ENCODE data around the gene DDX18.

Gene DDX18

DNA sequence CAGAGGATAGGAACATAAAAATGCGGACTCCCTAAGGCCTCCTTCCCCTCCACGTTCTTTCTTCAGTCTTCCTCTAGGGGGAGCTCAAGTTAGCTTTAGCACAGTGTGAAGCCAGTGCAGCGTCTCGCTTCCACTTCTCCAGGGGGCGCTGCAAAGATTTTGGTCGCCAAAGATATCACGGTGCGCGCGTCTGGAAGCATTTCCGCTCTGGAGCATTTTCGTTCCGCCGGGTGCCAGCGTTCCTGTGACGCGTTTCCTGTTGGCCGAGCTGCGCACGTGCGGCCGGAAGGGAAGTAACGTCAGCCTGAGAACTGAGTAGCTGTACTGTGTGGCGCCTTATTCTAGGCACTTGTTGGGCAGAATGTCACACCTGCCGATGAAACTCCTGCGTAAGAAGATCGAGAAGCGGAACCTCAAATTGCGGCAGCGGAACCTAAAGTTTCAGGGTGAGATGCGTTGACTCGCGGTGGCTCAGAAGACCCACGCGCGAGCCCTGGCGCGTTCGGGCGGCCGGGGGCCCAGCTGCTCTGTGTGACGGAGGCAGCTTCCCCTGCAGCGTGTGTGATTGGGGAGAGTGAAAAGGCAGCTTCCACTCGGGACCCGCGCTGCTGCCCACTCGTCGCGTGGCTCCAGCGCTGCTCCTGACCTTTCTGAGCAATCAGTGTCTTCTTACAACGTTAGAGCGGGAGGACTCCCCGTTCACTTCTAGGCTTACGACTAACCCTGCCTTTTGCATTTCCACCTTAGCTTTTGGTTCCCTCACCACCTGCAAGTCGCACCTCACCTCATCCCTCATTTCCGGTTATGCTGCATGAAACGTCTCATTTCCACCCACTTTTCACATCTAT is at the start of gene DDX18:
Gene DDX18 (plus strand): TSS at position 275 of the 848 bp plus-strand sequence. CDS start 87 bp downstream, at position 362.
- CTCF ChIA-PET: interaction anchor here (0.7 to 5.5 kb wide), 46 partner anchors 8 to 414 kb away, joined by 3 to 127 read pairs (median 4); partner anchors contain the start of gene CCDC93
- TF ChIP-seq, protein P1, sequence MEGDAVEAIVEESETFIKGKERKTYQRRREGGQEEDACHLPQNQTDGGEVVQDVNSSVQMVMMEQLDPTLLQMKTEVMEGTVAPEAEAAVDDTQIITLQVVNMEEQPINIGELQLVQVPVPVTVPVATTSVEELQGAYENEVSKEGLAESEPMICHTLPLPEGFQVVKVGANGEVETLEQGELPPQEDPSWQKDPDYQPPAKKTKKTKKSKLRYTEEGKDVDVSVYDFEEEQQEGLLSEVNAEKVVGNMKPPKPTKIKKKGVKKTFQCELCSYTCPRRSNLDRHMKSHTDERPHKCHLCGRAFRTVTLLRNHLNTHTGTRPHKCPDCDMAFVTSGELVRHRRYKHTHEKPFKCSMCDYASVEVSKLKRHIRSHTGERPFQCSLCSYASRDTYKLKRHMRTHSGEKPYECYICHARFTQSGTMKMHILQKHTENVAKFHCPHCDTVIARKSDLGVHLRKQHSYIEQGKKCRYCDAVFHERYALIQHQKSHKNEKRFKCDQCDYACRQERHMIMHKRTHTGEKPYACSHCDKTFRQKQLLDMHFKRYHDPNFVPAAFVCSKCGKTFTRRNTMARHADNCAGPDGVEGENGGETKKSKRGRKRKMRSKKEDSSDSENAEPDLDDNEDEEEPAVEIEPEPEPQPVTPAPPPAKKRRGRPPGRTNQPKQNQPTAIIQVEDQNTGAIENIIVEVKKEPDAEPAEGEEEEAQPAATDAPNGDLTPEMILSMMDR (IDR thresholded peaks at IDR 0.05; ENCODE audit: control extremely low read depth, extremely low read depth, low read depth, missing control alignments): peak; percentile 99
- POLR2A ChIA-PET: interaction anchor here (1.0 kb wide), 1 partner anchor 188 kb away, joined by 3 read pairs; no protein-coding TSS in a partner anchor
- DNase-seq (ENCODE audit: extremely low spot score): peak; percentile 87

GRCh38 chr2:117770730-117771129 is 43.8 kb upstream of the DDX18 start:
- DNase-seq (ENCODE audit: extremely low spot score): no peak
- ChIA-PET CTCF (interaction anchor here (1.1 to 1.2 kb wide), 2 partner anchors 16 to 305 kb away, joined by 3 to 4 read pairs; no protein-coding TSS in a partner anchor), POLR2A (no interaction called here)
- TF ChIP-seq, protein P1 (IDR thresholded peaks at IDR 0.05; ENCODE audit: control extremely low read depth, extremely low read depth, low read depth, missing control alignments): no peak

DNA sequence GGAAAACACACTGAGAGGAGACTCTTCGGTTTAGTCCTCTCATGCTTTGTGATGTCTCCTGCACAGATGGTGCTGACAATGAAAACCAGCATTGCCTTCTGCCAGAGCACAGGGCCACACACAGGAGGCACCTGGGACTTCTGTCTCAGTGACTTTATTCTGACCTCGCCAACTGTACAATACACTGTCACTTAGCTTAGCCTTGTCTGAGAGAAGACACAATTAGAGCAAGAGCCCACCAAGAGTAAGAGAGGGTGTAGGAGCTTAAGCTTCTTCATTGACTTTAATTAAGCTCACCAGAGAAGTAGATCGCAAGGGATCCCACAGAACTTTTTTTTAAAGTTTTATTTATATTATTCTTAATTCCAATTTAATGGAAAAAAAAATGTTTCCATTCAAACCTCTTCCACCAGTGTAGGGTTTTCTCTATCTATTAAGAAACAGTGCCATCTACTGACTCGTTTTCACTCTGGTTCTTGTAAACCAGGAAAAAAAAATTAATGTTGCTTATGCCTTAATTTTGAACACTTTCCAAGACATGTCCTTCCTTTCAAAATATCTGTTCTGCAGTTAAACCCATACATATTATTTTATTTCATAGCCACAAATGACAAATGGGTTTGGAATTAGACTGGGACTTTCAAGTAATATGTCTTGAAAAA is 42.4 kb upstream of the DDX18 start:
- ChIA-PET CTCF (interaction anchor here (1.0 to 1.5 kb wide), 3 partner anchors 9 to 301 kb away, joined by 3 to 4 read pairs (median 3); no protein-coding TSS in a partner anchor), POLR2A (no interaction called here)
- DNase-seq (ENCODE audit: extremely low spot score): peak; percentile 15
- TF ChIP-seq, protein P1 (IDR thresholded peaks at IDR 0.05; ENCODE audit: control extremely low read depth, extremely low read depth, low read depth, missing control alignments): peak; percentile 47

DNA sequence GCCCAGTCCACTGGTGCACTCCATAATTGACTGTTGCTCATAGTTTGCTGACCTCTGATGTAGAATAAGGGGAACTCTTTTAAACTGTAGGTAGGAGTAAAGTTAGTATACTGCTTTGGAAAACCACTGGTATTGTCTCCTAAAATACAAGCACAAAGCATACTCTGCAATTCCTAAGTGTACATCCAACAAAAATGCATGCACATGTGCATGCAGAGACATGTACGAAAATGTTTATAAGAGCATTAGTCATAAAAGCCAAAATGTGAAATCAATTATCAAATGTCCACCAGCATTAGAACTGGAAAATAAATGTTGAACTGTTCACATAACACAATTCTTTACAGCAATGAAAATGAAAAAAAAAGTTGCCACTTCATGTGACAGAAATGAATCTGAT is 39.8 kb upstream of the DDX18 start:
- ChIA-PET CTCF (interaction anchor here (1.0 to 2.1 kb wide), 2 partner anchors 12 to 304 kb away, joined by 3 to 5 read pairs; no protein-coding TSS in a partner anchor), POLR2A (no interaction called here)
- no peak for DNase-seq (ENCODE audit: extremely low spot score)
- TF ChIP-seq, protein P1 (IDR thresholded peaks at IDR 0.05; ENCODE audit: control extremely low read depth, extremely low read depth, low read depth, missing control alignments): no peak

- TF ChIP-seq, protein P1 (IDR thresholded peaks at IDR 0.05; ENCODE audit: control extremely low read depth, extremely low read depth, low read depth, missing control alignments): no peak
- no peak for DNase-seq (ENCODE audit: extremely low spot score)
- ChIA-PET CTCF (interaction anchor here (1.0 to 2.1 kb wide), 3 partner anchors 10 to 305 kb away, joined by 3 to 5 read pairs (median 3); no protein-coding TSS in a partner anchor), POLR2A (no interaction called here)
Observed at GRCh38 chr2:117775703-117776219, 38.7 kb upstream of the DDX18 start.

- CTCF ChIA-PET: no interaction called here
- POLR2A ChIA-PET: no interaction called here
- no peak for DNase-seq (ENCODE audit: extremely low spot score)
- TF ChIP-seq, protein P1 (IDR thresholded peaks at IDR 0.05; ENCODE audit: control extremely low read depth, extremely low read depth, low read depth, missing control alignments): no peak
Observed at GRCh38 chr2:117776888-117777287, 37.6 kb upstream of the DDX18 start.
